Testis (tissue), 3 donors: ENCODE results near the gene BCL11B. TPM values are rescaled to one million over a fixed set of nuclear protein-coding genes. Genes with fewer than 3 reads are reported as not detected.

Experiments
- DNase-seq: peaks from one replicate; pipeline ENCODE4 v3.0.0-alpha.2; 2019
- H3K27ac ChIP-seq, 2 donors: fragments of 200-600 bp; sonication (generic); one replicate each; pipeline ENCODE4 v1.5.1; 2019
- H3K27me3 ChIP-seq: fragments of 200-600 bp; sonication (generic); one replicate; pipeline ENCODE4 v1.5.1; 2019
- H3K36me3 ChIP-seq: fragments of 200-600 bp; sonication (generic); one replicate; pipeline ENCODE4 v1.5.1; 2017; ENCODE audit warnings: low read depth; ENCODE audit errors: missing control alignments
- H3K4me1 ChIP-seq: fragments of 200-600 bp; sonication (generic); one replicate; pipeline ENCODE4 v1.5.1; 2019
- H3K4me3 ChIP-seq, 2 donors: fragments of 200-600 bp; sonication (generic); one replicate each; pipeline ENCODE4 v1.5.1; 2017 to 2019
- H3K9me3 ChIP-seq: fragments of 200-600 bp; sonication (generic); one replicate; pipeline ENCODE4 v1.5.1; 2017
- POLR2A ChIP-seq: fragments of 450-650 bp; IDR thresholded peaks from one replicate; pipeline ENCODE4 v1.6.1; 2017; ENCODE audit warnings: antibody characterized with exemption, mild to moderate bottlenecking, moderate library complexity
- WGBS, 2 donors: methylation state at CpG; one replicate each; pipeline ENCODE4 v1.1.5; 2018; 5-methylcytosine and 5-hydroxymethylcytosine counted together
- intact Hi-C: fragments of 100-400 bp; cut with DNase I; formaldehyde crosslinking; loops from one replicate; pipeline ENCODE4 v1.15.1; 2023; ENCODE audit warnings: low total_unique reads
- polyA plus RNA-seq: library from polyadenylated mRNA; stranded (reverse); fragments of 350-450 nt; fragmentation: Illumina TruSeq; extraction: RNeasy Lipid Tissue Mini Kit (QIAGEN cat#74804); gene quantifications from one replicate; pipeline ENCODE4 v1.2.3, GENCODE V29; 2014; ENCODE audit warnings: low read depth, low replicate concordance; ENCODE audit not compliant: insufficient read depth
- total RNA-seq, 2 donors: library from RNA; depleted of rRNA; stranded (reverse); fragments of >200 nt; gene quantifications; one replicate each; pipeline ENCODE4 v1.2.3, GENCODE V29; 2016
- TF ChIP-seq, protein P1 (sequence below), 3 experiments: fragments of 450-650 bp in 2 of 3; fragments of 200-600 bp in 1 of 3; sonication (generic) in 1 of 3; IDR thresholded peaks; one replicate each; pipeline ENCODE4 v1.5.1; 2016 to 2019; ENCODE audit warnings: antibody characterized with exemption in 3 of 3, mild to moderate bottlenecking in 2 of 3, moderate library complexity in 1 of 3

BCL11B gene
- total and polyA plus RNA-seq, 3 donors from 2014 or later = 0.96 to 4.7 (median 4.4) TPM

DNA sequence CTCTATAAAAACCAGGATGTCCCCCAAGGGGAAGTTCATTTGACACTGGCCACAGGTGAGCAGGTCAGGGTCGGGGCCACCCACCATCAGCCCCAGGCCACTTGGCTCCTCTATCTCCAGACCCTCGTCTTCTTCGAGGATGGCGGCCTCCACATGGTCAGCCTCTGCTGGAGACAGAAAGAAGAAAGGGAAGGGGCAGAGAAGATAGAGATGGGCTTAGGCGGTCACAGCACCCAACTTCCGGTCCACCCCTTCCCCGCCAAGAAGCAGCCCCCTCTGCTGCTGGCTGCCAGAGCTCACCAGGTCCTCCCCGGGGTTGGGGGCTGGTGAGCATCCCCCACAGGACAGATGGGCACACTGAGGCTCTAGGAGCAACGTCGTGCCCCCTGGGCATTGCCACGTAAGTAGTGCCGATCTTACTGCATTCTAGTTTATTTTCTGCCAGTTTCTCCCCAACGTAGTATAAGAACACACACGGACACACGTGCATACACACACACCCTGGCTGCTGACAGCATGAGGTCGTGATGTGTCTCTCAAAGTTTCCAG is 14.2 kb downstream of the BCL11B start:
- no peak for TF ChIP-seq POLR2A
- TF ChIP-seq, protein P1, sequence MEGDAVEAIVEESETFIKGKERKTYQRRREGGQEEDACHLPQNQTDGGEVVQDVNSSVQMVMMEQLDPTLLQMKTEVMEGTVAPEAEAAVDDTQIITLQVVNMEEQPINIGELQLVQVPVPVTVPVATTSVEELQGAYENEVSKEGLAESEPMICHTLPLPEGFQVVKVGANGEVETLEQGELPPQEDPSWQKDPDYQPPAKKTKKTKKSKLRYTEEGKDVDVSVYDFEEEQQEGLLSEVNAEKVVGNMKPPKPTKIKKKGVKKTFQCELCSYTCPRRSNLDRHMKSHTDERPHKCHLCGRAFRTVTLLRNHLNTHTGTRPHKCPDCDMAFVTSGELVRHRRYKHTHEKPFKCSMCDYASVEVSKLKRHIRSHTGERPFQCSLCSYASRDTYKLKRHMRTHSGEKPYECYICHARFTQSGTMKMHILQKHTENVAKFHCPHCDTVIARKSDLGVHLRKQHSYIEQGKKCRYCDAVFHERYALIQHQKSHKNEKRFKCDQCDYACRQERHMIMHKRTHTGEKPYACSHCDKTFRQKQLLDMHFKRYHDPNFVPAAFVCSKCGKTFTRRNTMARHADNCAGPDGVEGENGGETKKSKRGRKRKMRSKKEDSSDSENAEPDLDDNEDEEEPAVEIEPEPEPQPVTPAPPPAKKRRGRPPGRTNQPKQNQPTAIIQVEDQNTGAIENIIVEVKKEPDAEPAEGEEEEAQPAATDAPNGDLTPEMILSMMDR (IDR thresholded peaks at IDR 0.05) = no peak
- DNase-seq = no peak
- Histone ChIP-seq H3K4me3 (no peak overlapping the region), H3K4me1 (no peaks in the 10 kb centered on the region), H3K9me3 (no peaks in the 10 kb centered on the region), H3K36me3 (no peaks in the 10 kb centered on the region), H3K27me3 (no peaks in the 10 kb centered on the region), H3K27ac (no peak overlapping the region)
- 82% methylated on average over 14 to 16 of the region's 16 CpGs for WGBS, 2 donors
- intact Hi-C loops = no loop called here

DNA sequence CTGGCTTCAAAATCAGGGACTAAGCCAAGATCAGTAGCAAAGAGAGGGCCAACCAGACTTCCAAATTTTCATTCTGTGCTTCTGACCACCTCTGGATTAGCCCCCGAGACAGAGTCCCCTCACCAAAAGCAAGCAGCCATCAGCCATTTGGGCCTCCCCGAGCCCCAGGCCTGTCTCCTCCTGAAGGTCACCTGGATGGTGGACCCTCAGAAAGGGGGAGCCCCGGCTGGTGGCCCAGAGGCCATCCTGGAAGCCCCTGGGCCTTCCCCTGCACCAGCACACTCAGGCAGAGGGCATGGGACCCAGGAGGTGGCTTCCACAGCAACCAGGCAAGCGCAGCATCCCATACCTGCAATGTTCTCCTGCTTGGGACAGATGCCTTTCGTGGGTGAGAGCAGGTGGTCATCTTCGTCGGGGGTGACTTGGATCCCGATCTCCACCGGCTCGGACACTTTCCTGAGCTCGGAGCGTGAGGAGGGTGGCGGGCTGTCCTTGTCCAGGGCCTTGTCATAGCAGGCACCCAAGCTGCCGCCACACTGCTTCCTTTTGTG is 14.8 kb downstream of the BCL11B start:
- no peak overlapping the region for H3K4me3 ChIP-seq
- H3K9me3 ChIP-seq = no peaks in the 10 kb centered on the region
- no peaks in the 10 kb centered on the region for H3K27me3 ChIP-seq
- no peak overlapping the region for H3K27ac ChIP-seq
- no peaks in the 10 kb centered on the region for H3K36me3 ChIP-seq
- TF ChIP-seq, protein P1 (IDR thresholded peaks at IDR 0.05) = no peak
- no peaks in the 10 kb centered on the region for H3K4me1 ChIP-seq
- DNase-seq = no peak
- intact Hi-C loops = no loop called here
- 90 to 96% methylated on average over 8 to 14 of the region's 14 CpGs for WGBS, 2 donors

DNA sequence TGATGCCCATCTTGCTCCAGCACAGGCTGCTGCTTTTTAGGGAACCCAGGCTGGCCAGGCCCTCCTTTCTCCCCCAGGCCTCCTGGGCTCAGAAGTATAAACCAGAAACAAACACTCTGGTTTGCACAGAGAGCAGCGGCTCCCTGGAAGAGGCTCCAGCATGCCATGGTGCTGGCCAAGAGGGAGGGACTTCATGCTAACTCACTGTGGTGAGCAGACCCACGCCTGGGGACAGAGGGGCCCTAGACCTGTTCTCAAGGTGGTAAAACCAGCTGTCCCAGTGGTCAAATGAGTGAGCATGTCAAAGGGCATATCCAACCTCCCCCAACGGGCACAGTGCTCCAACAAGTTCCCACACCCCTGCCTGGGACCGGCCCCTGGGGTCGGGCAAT is 15.5 kb downstream of the BCL11B start:
- TF ChIP-seq POLR2A = no peak
- WGBS, 2 donors = 76 to 87% methylated on average over 5 of the region's 5 CpGs
- Histone ChIP-seq H3K4me3 (no peak overlapping the region), H3K9me3 (no peaks in the 10 kb centered on the region), H3K4me1 (no peaks in the 10 kb centered on the region), H3K36me3 (no peaks in the 10 kb centered on the region), H3K27me3 (no peaks in the 10 kb centered on the region), H3K27ac (no peak overlapping the region)
- intact Hi-C loops = no loop called here
- no peak for DNase-seq

DNA sequence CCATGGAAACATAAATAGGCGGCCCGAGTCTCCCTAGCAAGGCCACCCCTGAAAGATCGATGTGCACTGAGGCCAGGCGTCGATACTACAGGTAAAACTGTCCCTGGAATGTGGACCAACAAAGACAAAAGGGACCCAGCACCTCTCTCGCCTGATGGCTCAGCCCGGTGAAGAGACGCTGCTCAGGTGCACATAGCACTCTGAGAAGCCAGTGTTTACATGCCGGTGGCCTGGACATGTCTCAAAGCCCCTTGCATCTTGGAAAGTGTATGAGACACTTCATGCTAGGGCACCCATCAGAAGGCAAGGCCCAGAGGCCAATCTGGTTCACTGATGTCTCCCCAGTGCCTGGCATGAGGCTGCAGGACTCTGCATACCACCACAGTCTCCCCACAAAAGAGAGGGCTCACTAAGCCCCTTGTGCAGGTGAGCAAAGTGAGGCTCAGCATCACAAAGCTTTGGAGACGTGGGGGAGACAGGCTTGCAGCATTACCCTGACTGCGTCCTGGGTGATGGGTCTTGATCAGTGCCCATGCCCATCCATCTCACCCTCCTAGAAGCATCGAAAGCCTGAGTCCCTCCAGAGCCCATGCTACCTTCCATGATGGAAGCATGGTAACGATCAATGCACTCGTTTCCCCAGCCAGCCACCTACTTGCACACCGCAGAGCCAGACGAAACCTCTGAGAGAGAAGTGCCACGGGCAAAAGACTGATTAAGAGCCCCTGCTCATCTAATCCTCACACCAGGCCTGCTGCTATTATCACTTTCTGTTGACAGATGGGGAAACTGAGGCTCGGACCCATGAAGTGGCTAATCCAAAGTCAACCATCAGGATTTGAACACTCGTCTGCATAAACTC is 16.1 kb downstream of the BCL11B start:
- intact Hi-C loops = no loop called here
- Histone ChIP-seq H3K36me3 (no peaks in the 10 kb centered on the region), H3K4me1 (no peaks in the 10 kb centered on the region), H3K27ac (no peak overlapping the region), H3K27me3 (no peaks in the 10 kb centered on the region), H3K9me3 (no peaks in the 10 kb centered on the region), H3K4me3 (no peak overlapping the region)
- TF ChIP-seq POLR2A = no peak
- TF ChIP-seq, protein P1 (IDR thresholded peaks at IDR 0.05) = no peak
- no peak for DNase-seq
- 86 to 91% methylated on average over 9 to 19 of the region's 19 CpGs for WGBS, 2 donors

DNA sequence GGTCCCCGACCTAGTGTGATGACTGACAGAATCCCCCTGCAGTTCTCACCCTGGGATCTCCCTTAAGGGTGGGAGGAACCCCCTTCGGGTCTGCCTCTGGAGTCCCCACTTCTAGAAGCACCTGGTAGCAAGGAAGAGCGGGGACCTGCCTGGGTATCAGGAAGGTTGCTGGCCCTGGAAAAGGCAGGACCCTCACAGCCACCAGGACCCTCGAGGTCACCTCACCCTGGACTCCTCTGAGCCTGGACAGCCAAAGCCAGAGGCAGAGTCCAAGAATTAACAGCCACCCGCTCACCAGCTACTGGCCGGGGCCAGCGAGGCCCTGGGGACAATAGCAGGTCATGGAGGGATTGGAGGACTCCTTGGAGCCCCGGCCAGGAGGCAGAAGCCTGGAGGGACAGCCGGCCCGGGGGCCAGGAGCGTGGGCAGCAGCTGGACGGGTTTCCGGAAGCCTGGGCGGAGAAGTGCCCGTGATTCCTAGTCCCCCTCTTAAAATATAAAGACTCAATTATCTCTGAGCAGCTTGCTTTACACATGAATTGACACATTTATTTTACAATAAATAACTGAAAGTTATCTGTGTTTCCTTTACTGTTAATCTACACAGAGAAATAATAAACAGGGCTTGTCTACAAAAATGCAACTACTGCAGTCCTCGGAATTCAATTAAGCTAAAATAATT is 17.5 kb downstream of the BCL11B start:
- H3K4me3 ChIP-seq = no peak overlapping the region
- H3K9me3 ChIP-seq = no peaks in the 10 kb centered on the region
- H3K4me1 ChIP-seq = no peaks in the 10 kb centered on the region
- no peaks in the 10 kb centered on the region for H3K27me3 ChIP-seq
- DNase-seq = no peak
- H3K36me3 ChIP-seq = no peaks in the 10 kb centered on the region
- intact Hi-C loops = no loop called here
- no peak for TF ChIP-seq POLR2A
- TF ChIP-seq, protein P1 (IDR thresholded peaks at IDR 0.05) = no peak
- WGBS, 2 donors = 70 to 79% methylated on average over 15 to 16 of the region's 16 CpGs
- no peak overlapping the region for H3K27ac ChIP-seq
